GM18505 (cell line): ENCODE data around the gene ARHGAP26.

Source experiments
- ATAC-seq: cut with Tn5 transposase; IDR thresholded peaks from one replicate; pipeline ENCODE4 v1.9.1; 2021; ENCODE audit not compliant: unreplicated experiment
- POLR2A ChIP-seq: IDR thresholded peaks from 4 replicates; pipeline ENCODE4 v1.6.1; 2011; ENCODE audit warnings: borderline replicate concordance; ENCODE audit not compliant: insufficient read depth, insufficient read length; ENCODE audit errors: extremely low read depth

ARHGAP26 gene

DNA sequence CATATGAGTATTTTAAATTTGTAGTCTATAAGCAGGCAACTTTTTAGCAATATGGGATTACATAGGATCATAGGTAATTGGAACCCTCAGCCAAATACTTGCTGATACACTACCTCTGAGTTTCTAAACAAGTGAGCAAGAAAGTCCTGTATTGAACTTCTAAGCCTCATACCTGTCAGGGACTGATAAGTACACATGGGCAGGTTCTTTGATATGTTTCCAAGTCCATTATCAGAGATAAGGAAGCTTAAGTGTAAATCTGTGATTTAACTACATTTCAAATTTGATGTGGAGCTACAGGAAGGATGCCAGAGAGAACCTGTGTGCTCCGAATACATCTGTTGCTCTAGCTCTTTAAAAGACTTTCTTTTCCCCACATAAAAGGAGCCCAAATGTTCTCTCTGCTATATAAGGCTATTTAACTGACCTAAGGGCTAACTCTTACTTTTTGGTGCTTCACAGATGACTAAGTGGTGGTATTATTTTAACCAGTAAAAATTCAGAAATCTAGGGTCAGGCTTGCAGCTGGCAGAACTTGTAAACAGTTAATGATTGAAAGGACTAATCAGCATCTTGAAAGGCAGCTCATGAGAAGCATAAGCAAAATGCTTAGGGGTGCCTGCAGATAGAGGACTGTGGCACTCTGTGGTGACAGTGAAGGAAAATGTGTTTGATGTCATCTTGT is 404.7 kb downstream of the ARHGAP26 start:
- peak; percentile 76 for ATAC-seq
- no peak for TF ChIP-seq POLR2A

GRCh38 chr5:143176048-143176447 is 405.9 kb downstream of the ARHGAP26 start:
- ATAC-seq: no peak
- TF ChIP-seq POLR2A: no peak

DNA sequence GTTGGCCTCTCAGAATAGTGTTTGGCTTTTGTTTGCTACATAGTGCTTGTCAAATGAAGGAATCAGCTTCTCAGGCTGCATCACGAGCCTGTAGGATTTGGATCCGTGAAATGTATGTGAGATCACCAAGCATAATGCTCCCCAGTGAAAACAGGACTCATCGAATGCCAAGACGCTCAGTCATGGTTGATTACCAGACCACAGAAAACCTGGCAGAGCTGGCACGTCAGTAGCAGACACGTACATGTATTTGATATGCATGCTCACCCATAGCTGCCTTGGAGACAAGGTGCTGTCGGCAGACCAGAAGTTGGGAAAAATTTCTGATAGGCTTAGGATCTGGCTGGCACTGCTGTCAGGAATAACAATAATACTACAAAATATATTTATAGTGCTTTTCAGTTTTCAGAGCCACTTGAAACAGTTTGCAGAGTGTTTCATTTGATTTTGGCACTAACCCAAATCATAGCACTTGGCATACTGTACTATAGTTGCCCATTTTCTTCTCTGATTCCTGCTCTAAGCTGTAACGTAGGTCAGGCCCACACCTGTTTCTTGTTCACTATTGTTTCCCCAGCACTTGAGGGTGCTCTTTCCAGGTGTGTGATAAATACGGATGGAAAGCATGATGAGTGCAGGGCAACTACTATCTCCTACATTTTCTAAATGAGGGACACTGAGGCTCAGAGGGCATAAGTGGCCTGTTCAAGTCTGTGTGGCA is 407.2 kb downstream of the ARHGAP26 start:
- no peak for TF ChIP-seq POLR2A
- ATAC-seq: no peak

GRCh38 chr5:143179126-143179740 is 409.1 kb downstream of the ARHGAP26 start:
- no peak for TF ChIP-seq POLR2A
- ATAC-seq: no peak

GRCh38 chr5:143180751-143181150 is 410.6 kb downstream of the ARHGAP26 start:
- TF ChIP-seq POLR2A: no peak
- no peak for ATAC-seq

- TF ChIP-seq POLR2A: no peak
- ATAC-seq: no peak
These were observed 411.0 kb downstream of the ARHGAP26 start for GRCh38 chr5:143181173-143181572.

GRCh38 chr5:143182106-143182505 is 411.9 kb downstream of the ARHGAP26 start:
- no peak for ATAC-seq
- no peak for TF ChIP-seq POLR2A

GRCh38 chr5:143182901-143183820 is 413.0 kb downstream of the ARHGAP26 start:
- peak; percentile 47 for TF ChIP-seq POLR2A
- ATAC-seq: peak; percentile 51

GRCh38 chr5:143183989-143184388 is 413.8 kb downstream of the ARHGAP26 start:
- TF ChIP-seq POLR2A: no peak
- ATAC-seq: no peak

DNA sequence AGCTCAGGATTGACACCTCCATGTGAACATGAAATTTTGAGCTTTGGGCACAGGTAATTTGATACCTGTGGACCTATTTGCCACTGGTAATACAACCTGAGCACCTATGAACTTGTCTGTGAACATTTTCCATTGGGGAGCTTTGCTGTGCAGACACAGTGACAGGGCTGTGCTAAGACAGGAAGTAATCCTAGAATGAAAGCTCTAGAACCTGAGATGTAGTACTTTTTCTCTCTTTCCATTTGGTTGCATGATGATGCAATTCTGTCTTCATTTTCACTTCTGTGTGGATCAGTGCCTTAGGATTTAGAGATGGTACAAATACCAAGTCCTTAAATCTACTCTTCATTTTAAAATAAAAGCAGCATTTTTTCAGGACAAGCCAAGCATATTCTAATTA is 416.4 kb downstream of the ARHGAP26 start:
- ATAC-seq: peak; percentile 32
- no peak for TF ChIP-seq POLR2A

GRCh38 chr5:143187495-143187894 is 417.3 kb downstream of the ARHGAP26 start:
- TF ChIP-seq POLR2A: no peak
- ATAC-seq: no peak

GRCh38 chr5:143188083-143188482 is 417.9 kb downstream of the ARHGAP26 start:
- no peak for ATAC-seq
- no peak for TF ChIP-seq POLR2A

DNA sequence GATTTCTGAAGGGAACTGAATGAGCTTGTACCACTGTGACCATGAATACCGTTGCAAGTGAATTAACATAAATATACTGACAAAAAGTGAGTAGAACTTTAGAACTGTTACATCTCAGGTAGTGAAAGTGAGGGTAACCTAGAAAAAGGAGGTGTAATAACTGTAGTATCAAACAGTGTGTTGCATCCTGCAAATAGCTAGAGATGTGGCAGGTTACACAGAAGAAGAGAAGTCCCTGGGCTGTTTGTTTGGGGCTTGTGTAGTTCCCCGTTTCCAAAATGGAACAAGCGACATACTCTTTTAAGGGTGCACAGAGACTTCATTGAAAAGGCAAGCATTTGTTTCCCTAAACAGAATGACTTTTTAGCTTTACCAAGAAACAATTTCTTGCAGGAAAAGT is 418.5 kb downstream of the ARHGAP26 start:
- no peak for TF ChIP-seq POLR2A
- ATAC-seq: no peak
